Activated naive CD8-positive, alpha-beta T cell treated with anti-CD3 and anti-CD28 coated beads for 36 hours (primary cell): Measurements from ENCODE around the gene CASTOR2. TPM values are rescaled to one million over a fixed set of nuclear protein-coding genes. Genes with fewer than 3 reads are reported as not detected.
"Not testable (repeated sequence)": the region's sequence is repeated elsewhere in the genome, so short reads cannot be mapped to it uniquely, and the experiment has no call there.

Source experiments
- DNase-seq: peaks from one replicate; pipeline ENCODE4 v3.0.0; 2021
- H3K27ac Mint-ChIP-seq: one replicate; pipeline ENCODE4 v1.8.0; 2022; ENCODE audit warnings: mild to moderate bottlenecking, moderate library complexity, mixed read lengths
- H3K27me3 Mint-ChIP-seq: one replicate; pipeline ENCODE4 v1.8.0; 2022; ENCODE audit warnings: mild to moderate bottlenecking, mixed read lengths
- H3K36me3 Mint-ChIP-seq: one replicate; pipeline ENCODE4 v1.8.0; 2021; ENCODE audit warnings: mild to moderate bottlenecking, mixed read lengths
- H3K4me1 Mint-ChIP-seq: one replicate; pipeline ENCODE4 v1.8.0; 2021; ENCODE audit warnings: mixed read lengths
- H3K4me3 Mint-ChIP-seq: one replicate; pipeline ENCODE4 v1.8.0; 2022; ENCODE audit warnings: mild to moderate bottlenecking, moderate library complexity, mixed read lengths
- H3K9me3 Mint-ChIP-seq: one replicate; pipeline ENCODE4 v1.8.0; 2022; ENCODE audit warnings: mixed read lengths
- total RNA-seq, 2 experiments: library from RNA; stranded (reverse); gene quantifications; one replicate each; pipeline ENCODE4 v1.2.3, GENCODE V29; 2021

CASTOR2 gene
- total RNA-seq = 1 to 10 TPM; 1.9 to 3.3 TPM

DNA sequence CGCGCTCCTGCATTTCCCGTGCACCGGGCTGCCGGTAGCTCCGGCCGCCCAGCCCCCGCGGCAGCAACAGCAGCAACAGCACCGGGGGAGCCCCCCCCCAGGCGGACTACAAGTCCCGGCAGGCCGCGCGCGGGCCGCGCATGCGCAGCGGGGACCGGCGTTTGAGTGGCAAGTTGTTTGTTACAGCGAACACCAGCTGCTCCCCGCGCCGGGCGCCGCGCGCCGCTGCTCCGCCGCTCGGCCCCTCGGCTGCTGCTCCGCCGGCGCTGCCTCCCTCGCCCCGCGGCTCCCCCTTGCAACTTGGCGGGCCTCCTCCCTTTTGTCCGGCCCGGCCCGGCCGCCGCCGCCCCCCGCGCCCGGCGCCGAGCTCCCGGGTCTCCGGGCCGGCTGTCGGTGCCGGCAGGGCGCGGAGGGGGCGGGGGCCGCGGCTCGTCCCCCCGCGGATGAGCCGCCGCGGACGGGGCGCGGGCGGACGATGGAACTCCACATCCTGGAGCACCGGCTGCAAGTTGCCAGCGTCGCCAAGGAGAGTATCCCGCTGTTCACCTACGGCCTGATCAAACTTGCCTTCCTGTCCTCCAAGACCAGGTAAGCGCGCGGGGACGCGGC lies at the start of gene CASTOR2:
Gene CASTOR2, plus strand, starts transcription at position 195 of the 609 bp plus-strand sequence. Its CDS starts 281 bp downstream, at position 476.
- H3K36me3 Mint-ChIP-seq, H3K27ac Mint-ChIP-seq, H3K4me1 Mint-ChIP-seq, H3K27me3 Mint-ChIP-seq, H3K9me3 Mint-ChIP-seq: not testable (repeated sequence)
- peak within 1 kb of the TSS; percentile 7 for H3K4me3 Mint-ChIP-seq
- peak; percentile 59 for DNase-seq

DNA sequence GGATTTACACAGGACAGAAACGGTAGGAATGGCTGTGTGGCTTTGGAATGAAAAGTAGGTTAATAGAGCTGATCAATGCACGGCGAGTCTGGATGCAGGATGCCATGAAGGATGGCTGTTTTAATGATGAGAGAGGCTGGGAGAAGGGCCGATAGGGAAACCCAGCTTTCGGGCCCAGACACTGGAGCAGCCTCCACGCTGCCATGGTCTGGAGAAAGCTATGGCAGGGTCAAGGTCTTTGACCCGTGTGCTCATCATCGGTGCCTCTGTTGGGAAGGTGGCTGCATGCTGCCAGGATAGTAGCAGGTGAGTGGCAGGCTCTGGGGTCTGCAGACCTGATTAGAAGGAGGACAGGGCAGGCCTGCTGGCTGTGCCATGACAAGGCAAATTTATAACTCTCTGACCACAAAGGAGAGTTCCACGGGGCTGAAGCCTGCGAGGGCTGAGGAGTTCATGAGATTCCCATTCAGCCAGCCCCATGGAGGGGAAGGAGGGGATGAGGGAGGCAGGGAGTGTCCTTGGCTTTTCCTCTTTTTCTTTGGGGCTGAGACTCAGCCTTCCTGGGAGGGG lies 42.1 kb upstream of the CASTOR2 start:
- not testable (repeated sequence) for H3K36me3 Mint-ChIP-seq, H3K4me3 Mint-ChIP-seq, DNase-seq, H3K9me3 Mint-ChIP-seq, H3K27ac Mint-ChIP-seq, H3K27me3 Mint-ChIP-seq, H3K4me1 Mint-ChIP-seq

DNA sequence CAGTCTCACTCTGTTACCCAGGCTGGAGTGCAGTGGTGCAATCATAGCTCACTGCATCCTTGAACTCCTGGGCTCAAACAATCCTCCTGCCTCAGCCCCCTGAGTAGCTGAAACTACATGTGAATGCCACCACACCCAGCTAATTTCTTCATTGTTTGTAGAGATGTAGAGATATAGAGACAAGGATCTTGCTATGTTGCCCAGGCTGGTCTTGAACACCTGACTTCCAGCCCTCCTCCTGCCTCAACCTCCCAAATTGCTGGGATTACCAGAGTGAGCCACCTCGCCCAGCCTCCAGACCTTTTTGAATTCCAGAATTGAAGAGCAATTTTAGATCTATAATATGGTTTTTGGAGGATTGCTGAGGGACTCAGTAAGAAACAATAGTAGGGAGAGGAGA lies 40.9 kb upstream of the CASTOR2 start:
- not testable (repeated sequence) for H3K4me1 Mint-ChIP-seq, H3K4me3 Mint-ChIP-seq, H3K36me3 Mint-ChIP-seq, DNase-seq, H3K27me3 Mint-ChIP-seq, H3K27ac Mint-ChIP-seq, H3K9me3 Mint-ChIP-seq

DNA sequence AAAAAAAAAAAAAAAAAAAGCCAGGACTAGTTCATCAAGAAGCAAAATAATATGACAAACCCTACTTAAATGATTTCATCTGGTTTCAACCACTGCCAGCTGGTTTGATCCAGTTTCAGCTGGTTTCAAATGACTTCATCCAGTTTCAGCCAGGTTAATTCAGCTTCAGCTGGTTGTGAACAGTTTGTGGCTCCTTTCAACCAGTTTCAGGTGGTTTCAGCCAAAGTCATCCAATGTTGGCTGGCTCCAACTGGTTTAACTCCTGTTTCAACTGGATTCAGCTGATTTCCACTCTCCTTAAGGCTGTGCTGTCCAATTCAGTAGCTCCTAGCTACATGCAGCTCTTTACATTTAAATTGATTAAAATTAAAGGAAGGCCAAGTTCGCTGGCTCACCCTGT lies 37.5 kb upstream of the CASTOR2 start:
- not testable (repeated sequence) for DNase-seq, H3K9me3 Mint-ChIP-seq, H3K36me3 Mint-ChIP-seq, H3K4me3 Mint-ChIP-seq, H3K4me1 Mint-ChIP-seq, H3K27ac Mint-ChIP-seq, H3K27me3 Mint-ChIP-seq

DNA sequence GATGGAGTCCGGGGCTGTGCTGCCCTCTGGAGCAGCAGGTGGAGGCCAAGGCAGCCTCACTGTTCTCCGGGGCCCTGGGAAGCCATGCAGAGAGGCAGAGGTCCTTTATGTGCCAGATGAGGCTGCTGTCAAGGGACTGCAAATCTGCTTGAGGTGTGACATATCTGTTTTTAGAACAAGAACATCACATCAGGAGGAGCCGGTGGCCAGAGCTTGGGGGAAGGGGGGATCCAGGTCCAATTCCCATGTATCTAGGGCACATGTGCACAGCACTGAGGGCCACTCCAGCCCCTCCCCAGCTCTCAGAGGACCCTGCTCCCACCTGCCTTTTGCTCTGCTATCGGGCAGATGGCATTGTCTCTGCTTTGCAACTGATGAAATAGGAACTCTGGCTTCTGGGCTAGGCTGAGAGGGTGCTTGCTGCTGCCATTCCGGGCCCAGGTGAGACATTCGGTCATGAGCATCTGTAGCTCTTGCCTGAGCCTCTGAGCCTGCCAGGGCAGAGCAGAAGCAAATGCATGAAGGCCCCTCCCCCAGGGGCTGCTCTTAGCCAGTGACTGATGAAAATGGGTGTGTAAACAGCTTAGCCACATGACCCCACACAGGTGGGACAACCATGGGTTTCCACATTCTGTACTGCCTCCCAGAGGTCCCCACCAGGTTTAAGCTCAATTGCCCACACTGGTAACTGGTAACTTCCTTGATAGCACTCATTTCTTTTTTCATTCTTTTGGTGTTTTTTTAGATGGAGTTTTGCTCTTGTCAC lies 32.8 kb upstream of the CASTOR2 start:
- not testable (repeated sequence) for H3K27ac Mint-ChIP-seq, H3K4me1 Mint-ChIP-seq, H3K27me3 Mint-ChIP-seq, H3K4me3 Mint-ChIP-seq, H3K9me3 Mint-ChIP-seq, H3K36me3 Mint-ChIP-seq, DNase-seq

DNA sequence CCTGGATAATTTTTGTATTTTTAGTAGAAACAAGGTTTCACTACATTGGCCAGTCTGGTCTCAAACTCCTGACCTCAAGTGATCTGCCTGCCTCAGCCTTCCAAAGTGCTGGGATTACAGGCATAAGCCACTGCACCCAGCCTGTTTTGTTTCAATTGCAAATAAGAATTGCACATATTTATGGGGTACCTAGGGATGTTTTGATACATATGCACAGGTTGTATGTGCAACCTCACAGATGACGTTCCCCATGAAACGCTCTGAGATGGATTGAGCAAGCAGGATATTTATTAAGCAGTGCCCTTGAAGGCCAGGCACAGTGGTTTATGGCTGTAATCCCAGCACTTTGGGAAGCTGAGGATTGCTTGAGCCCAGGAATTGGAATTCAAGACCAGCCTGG lies 25.1 kb upstream of the CASTOR2 start:
- DNase-seq, H3K9me3 Mint-ChIP-seq, H3K27me3 Mint-ChIP-seq, H3K4me3 Mint-ChIP-seq, H3K4me1 Mint-ChIP-seq, H3K36me3 Mint-ChIP-seq, H3K27ac Mint-ChIP-seq: not testable (repeated sequence)

DNA sequence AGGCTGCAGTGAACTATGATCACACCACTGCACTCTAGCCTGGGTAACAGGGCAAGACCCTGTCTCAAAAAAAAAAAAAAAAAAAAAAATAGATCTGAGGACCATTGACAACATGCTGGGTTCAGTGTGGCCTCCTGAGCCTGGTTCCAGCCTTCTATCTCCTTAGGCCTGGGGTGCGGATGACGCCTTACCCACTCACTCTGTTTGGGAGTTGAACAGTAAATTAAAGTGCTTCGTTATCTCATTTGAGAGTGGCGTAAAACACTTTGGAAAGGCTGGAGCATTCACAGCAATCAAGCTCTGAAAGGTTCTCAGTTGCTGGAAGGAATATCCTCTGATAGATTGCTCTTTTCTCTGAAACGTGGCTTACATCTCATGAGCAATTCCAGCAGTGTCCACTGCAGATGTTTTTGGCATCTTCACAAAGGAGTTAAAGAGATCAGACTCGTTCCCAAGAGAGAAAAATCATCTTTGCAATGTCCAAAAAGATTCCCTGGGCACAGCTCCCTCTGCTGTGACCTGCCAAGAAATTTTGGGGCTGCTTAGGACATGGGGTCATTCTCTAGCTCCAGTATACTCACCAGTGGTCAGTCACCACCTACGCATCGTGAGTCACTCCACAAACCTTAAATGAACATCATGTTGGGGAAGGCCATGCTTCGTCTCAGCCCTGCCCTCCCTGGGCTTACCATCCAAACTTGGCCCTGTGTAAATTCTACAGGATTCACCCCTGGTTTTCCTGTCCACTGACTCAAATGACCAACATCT lies 23.0 kb upstream of the CASTOR2 start:
- H3K4me3 Mint-ChIP-seq, DNase-seq, H3K4me1 Mint-ChIP-seq, H3K27me3 Mint-ChIP-seq, H3K36me3 Mint-ChIP-seq, H3K9me3 Mint-ChIP-seq, H3K27ac Mint-ChIP-seq: not testable (repeated sequence)

DNA sequence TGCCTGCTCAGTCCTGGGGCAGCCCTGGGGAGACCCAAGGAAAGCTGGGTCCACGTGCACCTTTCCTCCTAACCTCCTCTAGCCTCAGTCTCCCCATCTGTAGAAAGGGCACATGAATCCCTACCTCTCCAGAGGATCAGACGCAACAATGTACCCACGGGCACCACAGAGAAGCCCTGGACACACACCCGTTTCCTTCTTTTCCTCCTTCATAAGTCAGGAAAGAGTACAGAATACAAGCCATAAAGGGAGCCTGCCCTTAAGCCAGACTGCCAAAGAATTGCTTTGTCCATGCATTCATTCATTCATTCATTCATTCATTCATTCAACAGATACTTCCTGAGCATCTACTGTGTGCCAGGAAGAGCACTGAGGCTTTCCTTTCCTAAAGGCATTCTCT lies 20.6 kb upstream of the CASTOR2 start:
- not testable (repeated sequence) for H3K36me3 Mint-ChIP-seq, H3K4me3 Mint-ChIP-seq, DNase-seq, H3K9me3 Mint-ChIP-seq, H3K27ac Mint-ChIP-seq, H3K27me3 Mint-ChIP-seq, H3K4me1 Mint-ChIP-seq

DNA sequence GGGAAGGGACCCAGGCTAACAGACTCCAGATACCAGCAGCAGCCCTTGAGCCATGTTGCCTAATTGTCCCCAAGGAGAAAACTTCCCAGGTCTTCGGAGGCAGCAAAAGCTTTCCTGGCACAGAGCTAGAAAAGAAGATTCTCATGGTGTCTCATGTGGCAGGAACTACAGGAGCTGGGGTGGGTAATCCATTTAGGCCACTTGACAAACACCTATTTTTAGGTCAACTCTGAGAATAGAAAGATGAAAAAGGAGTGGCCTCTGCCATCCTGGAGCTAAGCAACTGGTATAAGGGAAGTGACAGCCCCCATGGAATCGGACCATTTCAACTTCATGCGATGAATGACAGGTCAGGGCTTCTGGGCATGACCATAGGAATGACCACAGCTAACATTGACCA lies 16.8 kb upstream of the CASTOR2 start:
- DNase-seq, H3K4me1 Mint-ChIP-seq, H3K27ac Mint-ChIP-seq, H3K36me3 Mint-ChIP-seq, H3K4me3 Mint-ChIP-seq, H3K27me3 Mint-ChIP-seq, H3K9me3 Mint-ChIP-seq: not testable (repeated sequence)

DNA sequence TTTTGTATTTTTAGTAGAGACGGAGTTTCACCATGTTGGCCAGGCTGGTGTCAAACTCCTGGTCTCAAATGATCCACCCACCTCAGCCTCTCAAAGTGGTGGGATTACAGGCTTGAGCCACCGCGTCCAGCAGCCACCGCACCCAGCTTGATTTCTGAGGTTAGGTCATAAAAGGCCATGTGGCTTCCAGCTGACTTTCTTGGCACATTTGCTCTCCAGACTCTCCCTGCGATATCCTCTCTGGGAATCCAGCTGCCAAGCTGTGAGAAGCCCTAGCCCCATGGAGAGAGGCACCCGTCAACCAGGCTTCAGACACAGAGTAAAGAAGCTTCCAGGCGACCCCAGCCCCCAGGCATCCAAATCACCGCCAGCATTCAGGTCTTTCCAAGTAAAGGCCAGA lies 10.7 kb upstream of the CASTOR2 start:
- H3K9me3 Mint-ChIP-seq, H3K4me1 Mint-ChIP-seq, H3K36me3 Mint-ChIP-seq, H3K27ac Mint-ChIP-seq, DNase-seq, H3K4me3 Mint-ChIP-seq, H3K27me3 Mint-ChIP-seq: not testable (repeated sequence)

DNA sequence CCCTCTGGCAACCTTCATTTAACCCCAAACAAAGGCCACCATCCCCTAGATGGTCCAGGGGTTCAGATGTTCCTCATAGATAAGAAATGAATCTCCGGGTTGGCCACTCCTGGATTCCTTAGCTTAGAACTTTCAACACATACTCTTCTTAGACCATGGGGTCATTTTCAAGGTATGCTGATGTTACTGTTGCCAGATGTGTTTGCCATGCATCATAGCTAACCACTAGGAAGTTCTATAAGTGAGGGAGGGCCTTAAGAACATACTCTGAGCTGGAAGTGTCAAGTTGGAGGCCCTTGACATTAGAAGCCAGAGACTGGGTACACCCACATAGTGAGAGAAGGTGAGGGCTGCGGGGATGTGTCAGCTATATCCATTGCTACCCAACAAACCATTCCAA lies 6.2 kb upstream of the CASTOR2 start:
- H3K27me3 Mint-ChIP-seq, DNase-seq, H3K36me3 Mint-ChIP-seq, H3K9me3 Mint-ChIP-seq, H3K27ac Mint-ChIP-seq, H3K4me3 Mint-ChIP-seq, H3K4me1 Mint-ChIP-seq: not testable (repeated sequence)

DNA sequence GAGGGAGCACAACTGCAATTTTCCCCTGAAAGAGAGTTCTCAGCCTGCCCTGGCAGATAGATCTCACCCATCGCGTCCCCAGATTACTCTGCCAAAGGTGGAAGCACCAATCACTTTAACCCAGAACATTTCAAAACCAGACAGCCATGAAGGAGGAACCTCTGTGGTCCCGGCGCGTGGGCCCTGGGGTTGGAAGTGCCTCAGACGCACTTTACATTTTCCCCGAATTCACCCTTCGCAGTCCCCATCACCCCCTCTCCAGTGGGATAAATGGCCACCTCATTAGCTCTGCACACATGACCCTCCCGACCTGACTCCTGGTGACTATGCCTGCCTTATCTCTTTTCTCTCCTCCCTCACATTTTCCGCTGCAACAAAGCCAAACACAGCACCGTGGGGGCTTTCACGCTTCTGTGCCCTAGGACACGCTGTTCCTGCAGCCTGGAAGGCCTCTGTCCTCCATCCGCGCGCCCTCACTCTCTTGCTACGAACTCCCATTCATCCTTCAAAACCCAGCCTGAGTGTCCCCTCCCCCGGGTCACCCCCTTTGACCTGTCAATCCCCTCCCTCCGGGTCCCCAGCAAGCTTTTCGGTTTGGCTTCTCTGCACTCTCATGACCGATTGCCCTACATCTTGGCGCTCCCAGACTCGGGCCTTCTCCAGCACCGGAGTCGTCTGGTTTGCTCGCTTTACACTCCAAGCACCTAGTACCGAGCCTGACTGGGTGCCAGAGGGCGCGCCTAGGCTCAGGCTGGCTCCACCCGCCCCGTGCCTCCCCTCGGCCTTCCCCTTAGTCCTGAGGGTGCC lies 598 bp upstream of the CASTOR2 start:
- H3K4me3 Mint-ChIP-seq = peak overlapping the region; percentile 7
- H3K36me3 Mint-ChIP-seq, H3K27me3 Mint-ChIP-seq, H3K9me3 Mint-ChIP-seq, H3K27ac Mint-ChIP-seq, H3K4me1 Mint-ChIP-seq: not testable (repeated sequence)
- DNase-seq = peak; percentile 1

DNA sequence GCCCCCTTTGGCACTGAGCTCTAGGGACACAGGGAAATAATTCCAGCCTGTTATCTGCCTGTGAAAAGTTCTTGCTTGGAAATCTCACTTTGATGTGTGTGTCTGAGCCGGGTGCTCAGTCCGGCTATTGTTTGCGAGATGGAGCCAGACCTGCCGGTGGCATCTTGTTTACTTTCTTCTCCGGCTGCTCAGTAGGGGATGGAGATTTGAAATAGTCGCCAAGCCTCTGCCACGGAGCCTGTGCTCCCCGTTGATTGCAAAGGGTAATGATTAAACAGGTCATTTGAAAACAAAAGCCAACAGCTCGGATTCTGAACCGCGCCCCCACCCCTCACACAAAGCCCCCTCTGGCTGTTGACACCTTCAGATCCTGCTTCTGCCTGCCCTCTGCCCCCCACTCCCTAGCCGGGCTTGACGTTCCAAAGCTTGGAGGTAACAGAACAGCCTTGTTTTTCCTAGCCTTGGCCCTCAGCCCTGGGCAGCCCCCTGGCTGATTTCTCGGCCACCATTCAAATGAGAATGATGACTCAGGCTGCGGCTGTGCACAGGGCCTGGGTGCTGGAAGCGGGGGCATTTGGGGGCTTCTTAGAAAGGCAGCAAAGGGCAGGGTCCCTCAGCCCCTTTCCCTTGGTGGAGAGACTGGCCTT lies 1.8 kb downstream of the CASTOR2 start:
- not testable (repeated sequence) for H3K9me3 Mint-ChIP-seq, H3K27me3 Mint-ChIP-seq, H3K4me3 Mint-ChIP-seq

DNA sequence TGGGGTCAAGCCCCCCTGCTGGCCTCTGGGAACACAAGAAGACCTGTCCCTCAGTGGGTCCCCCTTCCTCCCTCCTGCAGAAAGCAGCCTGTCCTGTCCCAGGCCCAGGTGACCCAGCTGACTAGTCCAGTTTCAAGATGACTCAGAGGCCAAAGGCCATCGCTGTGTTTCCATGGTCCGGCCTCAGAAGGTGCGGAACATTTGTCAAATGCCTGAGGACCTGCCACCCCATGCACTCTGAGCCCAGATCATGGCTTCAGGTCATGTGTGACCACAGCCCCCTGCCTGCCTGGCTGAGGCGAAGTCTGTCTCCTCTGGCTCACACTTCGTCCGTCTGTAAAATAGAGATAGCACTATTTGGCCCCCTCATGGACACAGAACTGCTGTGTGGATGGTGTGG lies 2.4 kb downstream of the CASTOR2 start:
- not testable (repeated sequence) for H3K4me1 Mint-ChIP-seq, H3K36me3 Mint-ChIP-seq, H3K4me3 Mint-ChIP-seq, H3K27ac Mint-ChIP-seq, H3K27me3 Mint-ChIP-seq, DNase-seq, H3K9me3 Mint-ChIP-seq

More for the DNA sequence above, 1.8 kb downstream of the CASTOR2 start:
- H3K36me3 Mint-ChIP-seq, H3K4me1 Mint-ChIP-seq, H3K27ac Mint-ChIP-seq, DNase-seq: not testable (repeated sequence)
